ENCODE data around the gene MLC1.

MLC1 gene

GRCh38 chr22:50049299-50050195 is 35.7 kb downstream of the MLC1 start:
- Histone ChIP-seq H3K36me3 (ENCODE audit: insufficient read depth, low read length) (no peaks in the 10 kb centered on the region), H4K20me1 (ENCODE audit: insufficient read depth, low read length, poor library complexity, severe bottlenecking) (no peaks in the 10 kb centered on the region), H3K27me3 (ENCODE audit: insufficient read depth, low read length, poor library complexity, severe bottlenecking) (no peaks in the 10 kb centered on the region), H3K9ac (ENCODE audit: low read depth, low read length, poor library complexity, severe bottlenecking) (no peak overlapping the region), H3K4me1 (ENCODE audit: insufficient read depth, low read length, poor library complexity, severe bottlenecking) (peaks cover 7% of the 10 kb centered on the region), H3F3A (ENCODE audit: low read depth) (no peaks in the 10 kb centered on the region), H3K9me2 (replicated peaks; ENCODE audit: low read depth, low read length) (no peaks in the 10 kb centered on the region), H3K4me3 (ENCODE audit: low read length, poor library complexity, severe bottlenecking) (no peak overlapping the region), H2AFZ (ENCODE audit: low read length) (no peak overlapping the region), H3K9me3 (ENCODE audit: insufficient read depth, low read depth, low read length) (no peaks in the 10 kb centered on the region), H3K79me2 (ENCODE audit: insufficient read depth, low read length) (no peaks in the 10 kb centered on the region), H3K4me2 (ENCODE audit: low read depth, low read length, poor library complexity, severe bottlenecking) (no peak overlapping the region)
- TF ChIP-seq EZH2phosphoT487 (IDR thresholded peaks at IDR 0.05; ENCODE audit: borderline replicate concordance), result no peak
- no peak for TF ChIP-seq CTCF (conservative IDR thresholded peaks at IDR 0.05; ENCODE audit: low read length)

DNA sequence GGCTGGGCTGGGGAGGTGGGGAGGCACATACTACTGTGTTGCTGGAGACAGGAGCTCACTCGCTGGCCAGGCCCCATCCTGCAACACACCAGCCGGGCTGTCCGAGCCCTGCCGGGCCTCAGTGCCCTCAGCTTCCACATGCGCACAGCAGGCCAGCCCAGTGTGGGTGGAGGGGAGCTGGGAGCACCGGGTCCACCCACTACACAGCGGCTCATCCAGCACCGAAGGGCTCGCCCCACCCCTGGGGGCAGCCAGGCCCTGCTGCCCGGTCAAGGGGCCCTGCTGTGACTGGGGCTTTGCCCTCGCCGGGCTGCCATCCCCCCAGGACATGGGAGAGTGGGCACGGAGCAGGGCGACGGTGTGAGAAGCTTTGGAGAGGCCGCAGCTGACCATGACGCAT is 36.4 kb downstream of the MLC1 start:
- Histone ChIP-seq H2AFZ (ENCODE audit: low read length) (no peak overlapping the region), H3K4me3 (ENCODE audit: low read length, poor library complexity, severe bottlenecking) (no peak overlapping the region), H3K9me2 (replicated peaks; ENCODE audit: low read depth, low read length) (no peaks in the 10 kb centered on the region), H3K9ac (ENCODE audit: low read depth, low read length, poor library complexity, severe bottlenecking) (no peak overlapping the region), H3K4me2 (ENCODE audit: low read depth, low read length, poor library complexity, severe bottlenecking) (no peak overlapping the region), H4K20me1 (ENCODE audit: insufficient read depth, low read length, poor library complexity, severe bottlenecking) (no peaks in the 10 kb centered on the region), H3K9me3 (ENCODE audit: insufficient read depth, low read depth, low read length) (no peaks in the 10 kb centered on the region), H3K79me2 (ENCODE audit: insufficient read depth, low read length) (no peaks in the 10 kb centered on the region), H3K4me1 (ENCODE audit: insufficient read depth, low read length, poor library complexity, severe bottlenecking) (peaks cover 12% of the 10 kb centered on the region), H3K36me3 (ENCODE audit: insufficient read depth, low read length) (no peaks in the 10 kb centered on the region), H3K27me3 (ENCODE audit: insufficient read depth, low read length, poor library complexity, severe bottlenecking) (no peaks in the 10 kb centered on the region), H3F3A (ENCODE audit: low read depth) (no peaks in the 10 kb centered on the region)
- TF ChIP-seq CTCF (conservative IDR thresholded peaks at IDR 0.05; ENCODE audit: low read length) (no peak), EZH2phosphoT487 (IDR thresholded peaks at IDR 0.05; ENCODE audit: borderline replicate concordance) (no peak)

- no peak for TF ChIP-seq CTCF (conservative IDR thresholded peaks at IDR 0.05; ENCODE audit: low read length)
- TF ChIP-seq EZH2phosphoT487 (IDR thresholded peaks at IDR 0.05; ENCODE audit: borderline replicate concordance), result no peak
- no peaks in the 10 kb centered on the region for H3K9me3 ChIP-seq (ENCODE audit: insufficient read depth, low read depth, low read length)
- H3K36me3 ChIP-seq (ENCODE audit: insufficient read depth, low read length), result no peaks in the 10 kb centered on the region
- no peaks in the 10 kb centered on the region for H3K27me3 ChIP-seq (ENCODE audit: insufficient read depth, low read length, poor library complexity, severe bottlenecking)
- no peak overlapping the region for H3K4me2 ChIP-seq (ENCODE audit: low read depth, low read length, poor library complexity, severe bottlenecking)
- H3K4me3 ChIP-seq (ENCODE audit: low read length, poor library complexity, severe bottlenecking), result no peak overlapping the region
- no peak overlapping the region for H2AFZ ChIP-seq (ENCODE audit: low read length)
- no peaks in the 10 kb centered on the region for H3K9me2 ChIP-seq (replicated peaks; ENCODE audit: low read depth, low read length)
- H4K20me1 ChIP-seq (ENCODE audit: insufficient read depth, low read length, poor library complexity, severe bottlenecking), result no peaks in the 10 kb centered on the region
- no peaks in the 10 kb centered on the region for H3F3A ChIP-seq (ENCODE audit: low read depth)
- no peaks in the 10 kb centered on the region for H3K79me2 ChIP-seq (ENCODE audit: insufficient read depth, low read length)
- H3K4me1 ChIP-seq (ENCODE audit: insufficient read depth, low read length, poor library complexity, severe bottlenecking), result peaks cover 12% of the 10 kb centered on the region
- no peak overlapping the region for H3K9ac ChIP-seq (ENCODE audit: low read depth, low read length, poor library complexity, severe bottlenecking)
These were observed 37.0 kb downstream of the MLC1 start for GRCh38 chr22:50048061-50048765.
